NOMO-1 treated with dmso at 0.1 percent for 144 hours (cell line): Measurements from ENCODE around the gene GRAMD1B.
A peak's percentile ranks its signal among the peaks of the same experiment; 100 is the strongest.
"Not testable (repeated sequence)": the region's sequence is repeated elsewhere in the genome, so short reads cannot be mapped to it uniquely, and the experiment has no call there.

Experiments used
- DNase-seq: peaks from one replicate; lab custom pipeline; 2025; ENCODE audit not compliant: unreplicated experiment; lab: John Stamatoyannopoulos, UW

The GRAMD1B gene

DNA sequence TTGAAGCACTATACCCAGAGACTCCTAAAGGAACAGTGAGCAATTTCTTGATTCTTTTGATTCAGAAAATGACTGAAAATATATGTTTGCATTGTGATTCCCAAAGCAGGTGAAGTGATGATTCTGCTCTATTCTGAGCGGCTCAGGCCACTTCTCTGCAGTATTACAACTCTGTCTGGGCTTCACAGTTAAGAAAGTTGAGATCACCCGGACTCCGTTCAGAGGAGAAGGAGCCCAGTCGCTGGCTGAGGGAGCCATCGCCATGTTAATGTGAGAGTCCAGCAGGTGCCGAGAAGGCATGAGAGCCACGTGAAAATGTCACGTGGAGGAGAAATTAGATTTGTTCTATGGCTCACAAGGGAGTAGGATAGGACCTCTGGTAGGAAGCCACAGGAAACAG is 132.8 kb downstream of the GRAMD1B start:
- DNase-seq: no peak

- DNase-seq: peak; percentile 27
Measured at GRCh38 chr11:123564221-123564620, 134.2 kb downstream of the GRAMD1B start.

DNA sequence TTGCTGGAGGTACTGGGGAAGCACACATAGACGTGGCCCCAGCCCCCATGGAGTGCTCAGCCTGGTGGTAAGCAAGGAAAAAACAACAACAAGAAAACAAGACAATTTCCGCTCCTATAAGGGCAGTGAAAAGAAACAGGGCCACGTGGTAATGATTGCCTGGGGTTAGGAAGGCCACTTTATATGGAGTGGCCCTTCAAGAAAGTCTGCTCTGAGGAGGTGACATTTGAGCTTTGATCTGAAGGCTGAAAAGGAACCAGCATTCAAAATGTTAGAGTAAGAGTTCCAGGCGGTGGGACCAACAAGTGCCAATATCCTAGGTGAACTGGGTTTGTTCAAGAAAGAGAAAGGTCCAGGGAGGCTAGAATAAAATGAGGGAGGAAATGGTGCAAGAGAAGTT is 136.8 kb downstream of the GRAMD1B start:
- no peak for DNase-seq

GRCh38 chr11:123567466-123567865 is 137.4 kb downstream of the GRAMD1B start:
- DNase-seq: no peak

DNA sequence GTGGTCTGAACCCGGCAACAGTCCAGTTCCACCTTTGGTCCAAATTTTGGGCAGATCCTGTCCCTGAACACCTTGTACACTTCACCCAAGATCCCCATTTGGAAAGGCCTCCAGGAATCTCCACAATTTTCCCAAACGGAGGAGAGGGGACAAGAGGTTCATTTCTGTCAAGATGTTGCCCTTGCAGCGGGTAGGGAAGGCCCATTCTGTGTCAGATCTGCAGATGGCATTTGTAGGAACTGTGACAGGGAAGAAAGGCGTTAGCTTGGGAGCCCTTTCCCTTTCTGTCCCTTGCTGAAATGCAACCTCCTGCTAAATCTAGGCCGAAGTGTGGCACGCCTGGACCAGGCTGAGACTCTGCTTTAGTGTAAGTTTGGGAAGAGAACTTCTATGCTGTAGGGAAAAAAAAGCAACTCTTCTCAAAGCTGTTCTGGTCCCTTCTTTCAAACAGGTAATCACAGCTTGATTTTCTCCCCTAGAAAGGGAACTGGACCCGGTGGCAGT is 138.3 kb downstream of the GRAMD1B start:
- DNase-seq: no peak

DNA sequence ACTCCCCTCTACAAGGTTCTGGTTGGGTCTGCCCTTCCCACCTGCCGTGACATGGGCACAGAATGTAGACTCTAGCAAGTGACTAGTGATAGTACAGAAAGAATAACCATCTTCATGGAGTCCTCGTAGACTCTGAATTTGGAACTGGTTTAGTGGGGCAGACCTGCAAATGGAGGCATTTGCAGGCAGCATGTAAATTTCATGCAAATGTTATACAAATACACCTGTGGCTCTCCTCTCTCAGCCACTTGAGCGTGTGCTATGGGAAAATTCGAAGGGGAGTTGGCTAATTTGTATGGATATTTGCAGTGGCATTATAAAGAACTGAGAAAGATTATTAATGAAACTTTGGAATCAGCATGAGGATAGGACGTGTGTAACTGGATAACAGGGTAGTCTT is 139.3 kb downstream of the GRAMD1B start:
- no peak for DNase-seq

- peak; percentile 19 for DNase-seq
Measured at GRCh38 chr11:123570939-123571580, 141.0 kb downstream of the GRAMD1B start.

- not testable (repeated sequence) for DNase-seq
Measured at GRCh38 chr11:123572791-123573190, 142.7 kb downstream of the GRAMD1B start.

DNA sequence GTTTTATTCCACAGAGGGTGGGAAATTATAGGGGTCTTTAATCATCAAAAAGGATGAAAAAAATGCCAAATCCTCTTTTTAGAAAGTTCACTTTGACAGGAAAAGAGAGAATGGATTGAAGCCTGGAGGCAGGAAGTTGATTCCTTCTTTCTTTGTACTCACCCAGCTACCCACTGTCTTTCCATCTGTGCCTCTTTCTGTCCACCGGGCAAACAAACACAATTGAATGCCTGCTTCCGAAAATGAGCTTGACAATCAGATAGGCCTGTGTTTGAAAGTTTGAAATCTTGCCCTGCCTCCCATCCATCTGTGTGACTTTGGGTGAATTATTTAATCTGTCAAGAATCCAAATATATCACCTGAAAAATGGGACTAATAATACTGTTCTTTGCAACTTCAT is 143.2 kb downstream of the GRAMD1B start:
- DNase-seq: no peak

DNA sequence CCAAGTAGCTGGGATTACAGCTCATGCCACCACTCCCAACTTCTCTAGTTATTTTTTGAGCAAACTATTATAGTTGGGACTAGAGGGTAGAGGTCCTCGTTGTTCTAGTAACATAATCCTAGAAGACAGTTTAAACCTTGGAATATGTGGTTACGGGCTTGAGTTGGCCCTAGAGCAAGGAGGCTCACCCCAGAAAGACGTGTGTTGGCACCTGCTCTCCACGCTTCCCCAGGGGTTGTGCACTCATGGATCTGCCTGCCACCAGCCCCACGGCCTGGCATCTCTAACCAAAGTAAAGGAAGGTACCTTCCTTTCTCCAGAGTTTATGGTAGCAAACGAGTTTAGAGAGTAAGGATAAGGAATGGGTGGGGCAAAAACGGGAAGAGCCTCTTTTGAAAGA is 145.4 kb downstream of the GRAMD1B start:
- no peak for DNase-seq

GRCh38 chr11:123576082-123576481 is 146.0 kb downstream of the GRAMD1B start:
- DNase-seq: no peak

- DNase-seq: no peak
Measured at GRCh38 chr11:123576501-123576900, 146.4 kb downstream of the GRAMD1B start.

- DNase-seq: no peak
Measured at GRCh38 chr11:123577081-123577598, 147.1 kb downstream of the GRAMD1B start.

GRCh38 chr11:123578778-123579481 is 148.9 kb downstream of the GRAMD1B start:
- DNase-seq: no peak

DNA sequence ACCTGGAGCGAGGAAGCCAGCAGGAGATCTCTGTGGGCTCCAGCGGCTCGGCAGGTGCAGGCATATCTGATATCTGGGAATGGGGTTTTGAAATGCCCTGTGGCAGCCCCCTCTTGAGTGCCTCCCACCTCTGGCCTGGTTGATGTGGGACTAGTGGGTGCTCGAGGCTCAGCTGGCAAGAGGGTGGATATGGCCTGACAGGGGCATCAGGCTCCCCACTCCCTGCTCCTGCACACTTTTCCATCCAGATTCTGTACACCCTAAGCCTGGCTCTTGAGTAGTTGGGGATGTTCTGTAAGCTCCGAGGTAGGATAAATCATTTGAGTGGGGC is 149.4 kb downstream of the GRAMD1B start:
- DNase-seq: no peak

- DNase-seq: no peak
Measured at GRCh38 chr11:123580137-123580536, 150.1 kb downstream of the GRAMD1B start.

- DNase-seq: no peak
Measured at GRCh38 chr11:123580557-123581275, 150.6 kb downstream of the GRAMD1B start.

DNA sequence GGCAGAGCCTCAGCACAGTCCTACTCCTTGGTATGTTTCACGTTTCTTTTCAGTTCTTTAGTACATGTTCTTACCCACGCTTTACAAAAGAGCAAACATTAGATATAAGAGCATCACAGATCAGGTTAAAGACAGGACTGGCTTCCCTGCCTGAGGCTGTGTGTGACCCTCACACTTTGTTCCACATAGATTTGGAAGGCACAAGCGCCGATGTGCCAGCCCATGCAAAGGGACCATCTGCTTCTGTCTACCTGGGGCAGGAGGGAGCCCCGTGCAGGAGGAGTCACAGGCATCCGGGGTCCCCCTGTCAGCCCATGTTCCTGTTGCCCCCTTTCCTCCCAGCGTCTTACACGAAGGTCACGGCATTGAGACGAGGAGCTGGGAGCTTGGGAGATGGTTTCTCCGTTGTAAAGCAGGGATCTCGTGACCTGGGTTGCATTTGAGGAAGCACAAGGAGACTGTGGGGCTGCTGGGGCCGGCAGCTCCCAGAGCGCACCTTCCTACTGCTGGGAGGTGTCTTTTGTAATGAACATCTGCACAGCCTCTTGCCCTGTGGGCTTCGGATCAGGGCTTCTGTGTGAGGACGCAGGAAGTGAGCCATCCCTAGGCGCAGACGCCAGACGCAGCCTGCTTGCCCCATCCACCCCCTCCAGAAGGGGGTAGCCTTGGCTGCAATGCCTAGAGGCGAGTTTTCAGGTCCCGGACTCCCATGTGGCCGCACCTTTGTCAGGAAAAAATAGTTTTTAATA is 151.8 kb downstream of the GRAMD1B start:
- DNase-seq: no peak

DNA sequence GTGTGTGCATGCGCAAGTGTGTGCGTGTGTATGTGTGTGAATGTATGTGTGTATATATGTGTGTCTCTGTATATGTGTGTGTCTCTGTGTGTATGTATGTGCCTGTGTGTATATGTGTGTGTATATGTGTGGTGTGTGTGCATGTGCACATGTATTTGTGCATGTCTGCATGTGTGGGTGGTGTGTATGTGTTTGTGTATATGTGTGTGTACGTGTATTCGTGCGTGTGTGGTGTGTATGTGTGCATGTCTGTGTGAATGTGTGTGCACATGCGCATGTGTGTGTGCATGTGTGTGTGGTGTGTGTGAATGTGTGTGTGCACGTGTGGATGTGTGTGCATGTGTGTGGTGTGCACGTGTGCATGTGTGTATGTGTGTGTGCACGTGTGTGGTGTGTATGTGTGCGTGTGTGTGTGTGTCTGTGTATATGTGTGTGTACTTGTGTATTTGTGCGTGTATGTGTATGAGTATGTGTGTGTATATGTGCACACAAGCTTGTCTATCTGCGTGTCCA is 153.0 kb downstream of the GRAMD1B start:
- DNase-seq: no peak

DNA sequence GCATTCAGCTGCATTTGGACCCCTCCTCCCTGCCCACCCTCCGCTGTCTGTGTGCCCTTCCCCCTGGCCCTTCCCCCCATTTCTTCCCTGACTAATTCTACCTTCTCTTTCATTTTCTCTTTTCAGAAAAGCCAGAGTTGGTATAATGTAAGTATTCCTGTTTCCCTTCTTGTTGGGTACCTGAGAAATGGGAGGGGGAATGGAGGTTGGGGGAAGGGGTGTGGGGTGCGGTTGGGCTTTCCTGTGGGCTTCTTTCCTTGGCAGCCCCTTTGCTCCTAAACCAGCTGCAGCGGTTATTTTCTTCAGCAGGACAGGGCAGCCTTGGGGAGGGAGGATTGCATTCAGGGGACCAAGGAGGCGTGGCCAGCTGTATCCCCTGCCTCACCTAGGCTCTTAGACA is 154.1 kb downstream of the GRAMD1B start:
- no peak for DNase-seq

DNA sequence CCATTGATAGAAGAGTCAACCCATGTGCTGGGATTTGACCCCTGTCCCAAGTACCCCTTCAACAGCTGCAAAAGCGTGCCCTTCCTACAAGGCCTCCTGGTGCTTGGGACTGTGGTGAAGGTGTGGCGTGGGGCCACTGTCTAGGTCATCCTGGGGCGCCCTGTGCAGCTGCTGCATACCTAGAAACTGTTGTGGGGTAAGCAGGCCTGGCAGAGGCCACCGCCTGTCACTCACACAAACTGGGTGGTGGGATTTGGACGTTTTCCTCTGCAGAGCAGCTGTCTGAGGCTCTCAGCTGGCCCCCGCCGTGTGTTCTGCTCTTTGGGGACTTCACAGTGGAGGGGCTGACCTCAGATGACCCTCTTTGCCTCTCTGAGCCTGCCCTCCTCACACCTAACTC is 154.7 kb downstream of the GRAMD1B start:
- DNase-seq: no peak
